Transverse colon (tissue), 4 donors: Measurements from ENCODE around the gene KCNJ5. TPM values are rescaled to one million over a fixed set of nuclear protein-coding genes. Genes with fewer than 3 reads are reported as not detected.

ENCODE experiments used
- DNase-seq: peaks from one replicate; pipeline ENCODE4 v3.0.0-alpha.2; 2019
- H3K27ac ChIP-seq, 4 donors: fragments of 200-600 bp; sonication (generic); 2 replicates each; pipeline ENCODE4 v1.5.1; 2016 to 2018; ENCODE audit warnings: inconsistent platforms in 4 of 4
- H3K27me3 ChIP-seq: fragments of 200-600 bp; sonication (generic); 2 replicates; pipeline ENCODE4 v1.5.1; 2017; ENCODE audit warnings: inconsistent platforms
- H3K36me3 ChIP-seq, 4 donors: fragments of 200-600 bp; sonication (generic); 2 replicates each; pipeline ENCODE4 v1.5.1; 2017 to 2019; ENCODE audit warnings: inconsistent platforms in 4 of 4
- H3K4me1 ChIP-seq, 4 donors: fragments of 200-600 bp; sonication (generic); 2 replicates each; pipeline ENCODE4 v1.5.1; 2017 to 2020; ENCODE audit warnings: inconsistent platforms in 4 of 4
- H3K4me3 ChIP-seq, 4 donors: fragments of 200-600 bp; sonication (generic); 1 replicate in 1 of 4; 2 replicates in 3 of 4; pipeline versions ENCODE4 v1.5.1 to v1.6.1; 2017 to 2019; ENCODE audit warnings: inconsistent platforms in 4 of 4
- H3K9me3 ChIP-seq, 2 donors: fragments of 200-600 bp; sonication (generic); 2 replicates each; pipeline ENCODE4 v1.5.1; 2017 to 2019; ENCODE audit warnings: inconsistent platforms in 2 of 2
- CTCF ChIP-seq, 5 experiments: fragments of 200-600 bp in 3 of 5; fragments of 450-650 bp in 2 of 5; sonication (generic) in 3 of 5; IDR thresholded peaks; 1 replicate in 2 of 5; 2 replicates in 3 of 5; pipeline ENCODE4 v1.5.1; 2016 to 2017; ENCODE audit warnings: antibody characterized with exemption in 5 of 5, inconsistent platforms in 3 of 5, mild to moderate bottlenecking in 2 of 5, moderate library complexity in 1 of 5
- EP300 ChIP-seq: sonication (generic); formaldehyde crosslinking; IDR thresholded peaks from one replicate; pipeline ENCODE4 v1.6.1; 2017; ENCODE audit warnings: antibody characterized with exemption, low read depth
- POLR2A ChIP-seq: fragments of 450-650 bp; IDR thresholded peaks from one replicate; pipeline ENCODE4 v1.6.1; 2016; ENCODE audit warnings: antibody characterized with exemption, mild to moderate bottlenecking, moderate library complexity
- POLR2AphosphoS5 ChIP-seq, 3 donors: sonication (generic); formaldehyde crosslinking; IDR thresholded peaks; one replicate each; pipeline ENCODE4 v1.6.1; 2016; ENCODE audit warnings: antibody characterized with exemption in 3 of 3
- WGBS, 2 donors: methylation state at CpG; one replicate each; pipeline ENCODE4 v1.1.5; 2018; ENCODE audit warnings: low coverage in 1 of 2; 5-methylcytosine and 5-hydroxymethylcytosine counted together
- in situ Hi-C, 4 donors: fragments of 200-750 bp; cut with MboI; loops; one replicate each; pipeline versions ENCODE4 v1.15.0 to v1.15.1; 2017; ENCODE audit warnings: low sequenced_read_pairs in 3 of 4, low pct_ligation_motif_present in 1 of 4, low pct_unique_long_range_greater_than_20kb in 1 of 4
- intact Hi-C: fragments of 100-400 bp; cut with DNase I; formaldehyde crosslinking; loops from one replicate; pipeline ENCODE4 v1.15.1; 2023; ENCODE audit warnings: low total_unique reads
- total RNA-seq, 4 donors: library from RNA; depleted of rRNA; stranded (reverse); fragments of >200 nt; gene quantifications; one replicate each; pipeline ENCODE4 v1.1.0, GENCODE V29; 2016

KCNJ5 gene
- total RNA-seq, 4 donors from 2014 or later, result 0.14 to 17.1 (median 7.4) TPM

DNA sequence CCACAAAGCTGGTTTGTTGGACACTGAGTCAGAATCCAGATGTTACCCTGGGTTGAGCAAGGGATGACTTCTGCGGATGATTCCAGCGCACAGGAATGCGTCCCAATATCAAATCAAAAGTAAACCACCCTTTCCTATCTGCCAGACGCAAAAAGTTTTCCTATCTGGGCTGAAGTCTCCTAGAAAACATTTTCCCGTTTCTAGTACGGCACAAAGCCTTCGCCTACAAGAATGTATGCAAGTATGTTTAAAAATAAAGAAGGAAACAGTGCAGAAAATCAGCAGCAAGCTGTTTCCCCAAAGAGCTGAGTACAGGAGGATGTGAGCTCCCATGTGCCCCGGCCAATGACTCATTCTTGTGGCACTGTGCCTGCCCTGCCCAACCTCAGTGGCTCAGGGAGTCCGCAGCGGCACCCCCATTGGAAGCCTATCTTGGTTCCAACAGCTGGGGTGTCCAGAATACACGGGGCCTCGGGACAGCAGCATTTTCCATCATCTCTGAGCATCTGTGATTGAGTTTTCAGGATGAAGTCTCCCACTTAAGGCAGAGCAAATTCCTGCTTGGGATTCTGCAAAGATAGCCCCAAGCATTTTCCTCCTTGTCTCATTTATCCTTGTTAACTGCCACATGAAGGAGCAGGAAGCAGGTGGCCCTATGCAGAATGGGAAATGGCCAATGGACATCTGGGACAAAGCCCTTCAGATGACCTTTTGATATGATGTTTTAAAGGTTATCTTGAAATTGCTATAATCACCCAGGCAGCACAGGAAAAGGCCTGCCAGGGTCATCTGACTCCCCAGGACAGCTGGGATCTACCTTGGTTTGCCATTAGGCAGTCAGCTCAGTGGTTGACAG is 17.5 kb downstream of the KCNJ5 start:
- intact Hi-C loops (no loop called here), in situ Hi-C loops (no loop called here)
- peaks cover 3 to 21% (median 16%) of the 10 kb centered on the region in 4 donors for H3K4me1 ChIP-seq
- H3K4me3 ChIP-seq, result no peak overlapping the region
- peak; percentile 63 for DNase-seq
- no peak for TF ChIP-seq POLR2AphosphoS5 (IDR thresholded peaks at IDR 0.05)
- TF ChIP-seq EP300, result no peak
- TF ChIP-seq CTCF (IDR thresholded peaks at IDR 0.05), result no peak
- no peak for TF ChIP-seq POLR2A
- H3K27me3 ChIP-seq, result peaks cover 5% of the 10 kb centered on the region
- 35 to 39% methylated on average over 7 to 12 of the region's 12 CpGs for WGBS, 2 donors
- no peaks in the 10 kb centered on the region for H3K9me3 ChIP-seq
- peak overlapping the region in 2 of 4 donors; percentile 6 to 19 for H3K27ac ChIP-seq
- no peaks in the 10 kb centered on the region for H3K36me3 ChIP-seq

- TF ChIP-seq POLR2AphosphoS5 (IDR thresholded peaks at IDR 0.05), result no peak
- no peak for TF ChIP-seq CTCF (IDR thresholded peaks at IDR 0.05)
- TF ChIP-seq EP300, result no peak
- no peak for TF ChIP-seq POLR2A
- Histone ChIP-seq H3K36me3 (no peaks in the 10 kb centered on the region), H3K9me3 (no peaks in the 10 kb centered on the region), H3K27me3 (peaks cover 5% of the 10 kb centered on the region), H3K4me3 (no peak overlapping the region), H3K4me1 (peaks cover 3 to 21% (median 16%) of the 10 kb centered on the region in 4 donors), H3K27ac (no peak overlapping the region)
- intact Hi-C loops, result no loop called here
- in situ Hi-C loops, result no loop called here
- 81 to 85% methylated on average over 6 to 8 of the region's 8 CpGs for WGBS, 2 donors
- no peak for DNase-seq
Measured at GRCh38 chr11:128909438-128910125, 18.4 kb downstream of the KCNJ5 start.

GRCh38 chr11:128910576-128910975 is 19.4 kb downstream of the KCNJ5 start:
- DNase-seq, result no peak
- Histone ChIP-seq H3K4me3 (no peak overlapping the region), H3K4me1 (peaks cover 0 to 12% (median 7%) of the 10 kb centered on the region in 4 donors), H3K36me3 (no peaks in the 10 kb centered on the region), H3K27me3 (no peaks in the 10 kb centered on the region), H3K9me3 (no peaks in the 10 kb centered on the region), H3K27ac (no peak overlapping the region)
- WGBS, 2 donors, result 87% methylated on average over 3 of the region's 3 CpGs
- intact Hi-C loops, result no loop called here
- in situ Hi-C loops, result no loop called here
- TF ChIP-seq CTCF (IDR thresholded peaks at IDR 0.05) (no peak), POLR2AphosphoS5 (IDR thresholded peaks at IDR 0.05) (no peak), EP300 (no peak), POLR2A (no peak)

GRCh38 chr11:128911239-128911638 is 20.1 kb downstream of the KCNJ5 start:
- in situ Hi-C loops (no loop called here), intact Hi-C loops (no loop called here)
- peaks cover 0 to 7% (median under 1%) of the 10 kb centered on the region in 4 donors for H3K4me1 ChIP-seq
- TF ChIP-seq EP300 (no peak), CTCF (IDR thresholded peaks at IDR 0.05) (no peak), POLR2AphosphoS5 (IDR thresholded peaks at IDR 0.05) (no peak), POLR2A (no peak)
- no peak overlapping the region for H3K27ac ChIP-seq
- no peak for DNase-seq
- WGBS, 2 donors, result 95 to 97% methylated on average over 6 to 17 of the region's 17 CpGs
- no peaks in the 10 kb centered on the region for H3K36me3 ChIP-seq
- no peaks in the 10 kb centered on the region for H3K9me3 ChIP-seq
- no peak overlapping the region for H3K4me3 ChIP-seq
- no peaks in the 10 kb centered on the region for H3K27me3 ChIP-seq
